Mucosa of rectum (tissue), 2 donors: ENCODE data around the gene OR2W3.
"Not testable (repeated sequence)": the region's sequence is repeated elsewhere in the genome, so short reads cannot be mapped to it uniquely, and the experiment has no call there.

Experiments used
- H3K27ac ChIP-seq, 2 donors: one replicate each; pipeline ENCODE4 v1.7.0; 2013; ENCODE audit warnings: inconsistent platforms in 2 of 2, low read depth in 2 of 2, low read length in 2 of 2
- H3K27me3 ChIP-seq, 2 donors: one replicate each; pipeline ENCODE4 v1.7.0; 2013; ENCODE audit warnings: low read length in 2 of 2; ENCODE audit not compliant: control insufficient read depth in 2 of 2, insufficient read depth in 2 of 2
- H3K36me3 ChIP-seq, 2 donors: one replicate each; pipeline ENCODE4 v1.7.0; 2013; ENCODE audit warnings: low read length in 2 of 2; ENCODE audit not compliant: control insufficient read depth in 2 of 2, insufficient read depth in 2 of 2
- H3K4me1 ChIP-seq, 2 donors: one replicate each; pipeline ENCODE4 v1.7.0; 2013; ENCODE audit warnings: low read length in 2 of 2, mild to moderate bottlenecking in 1 of 2; ENCODE audit not compliant: control insufficient read depth in 2 of 2, insufficient read depth in 2 of 2
- H3K4me3 ChIP-seq, 2 donors: one replicate each; pipeline ENCODE4 v1.7.0; 2013; ENCODE audit warnings: low read length in 2 of 2
- H3K9ac ChIP-seq, 2 donors: one replicate each; pipeline ENCODE4 v1.7.0; 2013; ENCODE audit warnings: low read length in 2 of 2, low read depth in 1 of 2, mild to moderate bottlenecking in 1 of 2
- H3K9me3 ChIP-seq, 2 donors: one replicate each; pipeline ENCODE4 v1.7.0; 2013; ENCODE audit warnings: low read length in 2 of 2; ENCODE audit not compliant: control insufficient read depth in 2 of 2
- donor health status: healthy.
- donor health status: Normal muscosa, but diverticular disease.

Gene OR2W3

DNA sequence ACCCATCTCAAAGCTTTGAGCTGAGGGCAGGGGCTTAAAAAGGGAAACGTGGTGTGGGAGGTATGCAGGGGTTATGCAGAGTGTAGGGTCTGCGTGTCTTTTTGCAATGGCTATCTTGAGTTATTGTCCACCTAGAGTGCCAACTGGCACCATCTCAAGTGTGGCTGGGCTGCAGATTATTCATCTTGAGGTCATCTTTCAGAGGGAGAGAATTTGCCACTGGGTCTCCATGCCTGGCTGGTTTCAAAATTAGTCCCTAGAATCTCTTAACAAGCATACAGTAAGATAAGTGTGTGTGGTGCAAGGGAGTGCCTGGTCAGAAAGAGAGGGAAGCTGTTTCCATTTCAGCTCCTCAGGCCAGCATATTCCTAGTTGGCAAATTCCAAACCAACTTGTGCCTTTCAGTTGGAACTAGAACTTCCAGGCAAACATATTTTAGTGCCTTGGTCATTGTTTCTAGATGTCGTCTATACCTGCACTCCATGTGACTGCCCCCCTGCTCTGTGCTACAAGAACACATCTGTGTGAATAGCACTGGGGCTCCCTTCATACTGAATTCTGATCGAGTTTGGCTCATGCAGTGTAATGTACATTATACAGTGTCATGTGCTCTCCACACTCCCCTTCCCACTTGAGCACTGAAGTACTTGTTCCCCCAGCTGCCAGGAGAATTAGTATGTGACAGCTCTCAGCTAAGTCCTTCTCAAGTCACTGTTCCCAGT, 19.7 kb downstream of the OR2W3 start:
- no peaks in the 10 kb centered on the region for H3K4me1 ChIP-seq
- H3K9ac ChIP-seq, result no peak overlapping the region
- H3K4me3 ChIP-seq, result no peak overlapping the region
- no peaks in the 10 kb centered on the region for H3K36me3 ChIP-seq
- no peaks in the 10 kb centered on the region for H3K27me3 ChIP-seq
- no peak overlapping the region for H3K27ac ChIP-seq
- H3K9me3 ChIP-seq, result peaks cover 0 to 2% of the 10 kb centered on the region in 2 donors

DNA sequence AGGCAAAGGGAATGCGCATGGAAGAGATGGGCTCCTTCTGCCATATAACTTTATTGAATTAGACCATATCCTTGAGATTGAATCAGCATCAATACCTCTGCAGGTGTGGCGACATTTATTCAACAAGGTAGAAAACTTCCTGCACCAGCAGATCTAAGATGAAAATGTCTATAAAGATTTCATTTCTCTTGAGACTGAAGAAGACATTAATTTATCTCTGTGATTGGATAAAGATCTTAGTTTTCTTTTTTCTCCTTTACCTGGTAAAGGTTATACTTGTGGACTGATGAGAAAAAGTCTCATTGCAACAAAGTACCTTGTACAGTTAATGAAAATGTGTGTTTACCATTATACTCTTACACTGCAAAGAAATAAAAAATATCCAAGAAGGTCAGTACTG, 24.6 kb downstream of the OR2W3 start, which contains the start of gene OR2T8:
Gene OR2T8 (plus strand): TSS at position 301 of the 400 bp plus-strand sequence. CDS start 766 bp downstream, outside the sequence.
- Histone ChIP-seq H3K4me1 (no peaks in the 10 kb centered on the region), H3K4me3 (no peak within 1 kb of the TSS), H3K9me3 (no peaks in the 10 kb centered on the region), H3K36me3 (no peaks in the 10 kb centered on the region), H3K27ac (no peak within 1 kb of the TSS), H3K9ac (no peak within 1 kb of the TSS), H3K27me3 (no peaks in the 10 kb centered on the region)

DNA sequence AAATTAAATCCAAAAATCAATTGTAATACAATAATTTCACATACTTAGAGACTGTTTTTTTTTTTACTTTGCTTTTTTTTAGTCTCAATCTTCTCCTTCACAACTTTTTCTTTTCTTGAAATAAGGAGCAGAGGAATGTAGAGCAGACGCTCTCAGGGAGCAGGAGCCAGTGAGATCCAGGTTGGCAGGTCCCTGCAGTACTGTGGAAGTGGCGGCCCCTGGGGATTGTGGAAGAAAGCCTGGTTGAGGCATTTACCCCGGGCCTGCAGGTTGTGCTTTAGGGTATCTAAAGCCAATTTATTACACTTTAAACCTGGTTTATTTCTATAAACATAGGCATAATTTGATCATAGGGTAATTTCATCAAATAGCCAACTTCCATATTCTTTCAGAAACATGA, 28.6 kb downstream of the OR2W3 start:
- H3K27me3 ChIP-seq, result no peaks in the 10 kb centered on the region
- H3K4me3 ChIP-seq, result no peak overlapping the region
- no peak overlapping the region for H3K27ac ChIP-seq
- no peaks in the 10 kb centered on the region for H3K36me3 ChIP-seq
- no peaks in the 10 kb centered on the region for H3K4me1 ChIP-seq
- H3K9me3 ChIP-seq, result no peaks in the 10 kb centered on the region
- no peak overlapping the region for H3K9ac ChIP-seq

DNA sequence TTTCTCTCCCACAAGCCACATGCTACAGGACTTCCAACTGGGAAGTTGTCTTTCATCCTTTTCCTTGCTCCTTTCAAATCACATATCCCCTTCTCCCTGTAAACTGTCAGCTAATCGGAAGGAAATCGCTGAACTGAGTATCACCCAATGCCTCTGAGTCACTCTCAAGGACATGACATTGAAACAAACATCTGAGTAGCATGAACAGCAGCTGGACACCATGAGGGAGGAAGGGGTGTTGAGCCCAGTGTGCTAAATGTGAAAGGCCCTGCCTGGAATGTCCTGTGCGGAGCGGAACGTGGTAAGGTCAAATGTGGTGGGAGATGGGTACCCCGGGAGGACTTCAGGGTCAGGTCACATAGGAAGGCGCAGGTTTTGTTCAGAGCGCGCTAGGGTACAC, 29.5 kb downstream of the OR2W3 start, which contains the start of gene OR2AJ1:
Gene OR2AJ1 (plus strand): TSS at position 22 of the 400 bp plus-strand sequence. CDS start 8,880 bp downstream, outside the sequence.
- H3K27ac ChIP-seq, result no peak within 1 kb of the TSS
- H3K4me3 ChIP-seq, result no peak within 1 kb of the TSS
- H3K4me1 ChIP-seq, result no peaks in the 10 kb centered on the region
- no peak within 1 kb of the TSS for H3K9ac ChIP-seq
- H3K27me3 ChIP-seq, result no peaks in the 10 kb centered on the region
- H3K9me3 ChIP-seq, result no peaks in the 10 kb centered on the region
- no peaks in the 10 kb centered on the region for H3K36me3 ChIP-seq

DNA sequence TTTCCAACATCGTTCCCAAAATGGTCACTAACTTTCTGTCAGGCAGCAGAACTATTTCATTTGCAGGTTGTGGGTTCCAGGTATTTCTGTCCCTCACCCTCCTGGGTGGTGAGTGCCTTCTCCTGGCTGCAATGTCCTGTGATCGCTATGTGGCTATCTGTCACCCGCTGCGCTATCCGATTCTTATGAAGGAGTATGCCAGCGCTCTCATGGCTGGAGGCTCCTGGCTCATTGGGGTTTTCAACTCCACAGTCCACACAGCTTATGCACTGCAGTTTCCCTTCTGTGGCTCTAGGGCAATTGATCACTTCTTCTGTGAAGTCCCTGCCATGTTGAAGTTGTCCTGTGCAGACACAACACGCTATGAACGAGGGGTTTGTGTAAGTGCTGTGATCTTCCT, 38.6 kb downstream of the OR2W3 start:
- Histone ChIP-seq H3K4me1 (no peaks in the 10 kb centered on the region), H3K27me3 (no peaks in the 10 kb centered on the region), H3K9me3 (peaks cover 3% of the 10 kb centered on the region in 2 donors), H3K27ac (no peak overlapping the region), H3K9ac (no peak overlapping the region), H3K4me3 (no peak overlapping the region), H3K36me3 (no peaks in the 10 kb centered on the region)

DNA sequence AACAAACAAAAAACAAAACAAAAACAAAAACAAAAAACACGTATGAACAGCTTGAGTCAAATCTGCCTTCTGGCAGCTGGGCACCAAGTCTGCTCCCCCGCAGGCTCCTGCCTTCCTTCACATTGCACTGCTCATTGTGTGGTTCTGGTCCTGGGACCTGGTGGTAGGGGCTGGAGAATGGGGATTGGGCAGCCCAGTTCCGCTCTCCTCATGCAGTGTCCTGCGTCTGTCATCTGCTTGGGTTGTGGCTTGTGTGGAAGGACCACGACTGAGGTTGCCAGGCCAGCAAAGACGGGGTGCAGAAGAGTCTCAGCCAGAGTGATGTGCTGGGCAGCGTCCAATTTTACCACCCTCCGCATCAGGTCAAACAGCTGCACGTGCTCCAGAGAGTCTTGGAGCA, 40.4 kb downstream of the OR2W3 start:
- Histone ChIP-seq H3K27me3 (no peaks in the 10 kb centered on the region), H3K27ac (no peak overlapping the region), H3K36me3 (no peaks in the 10 kb centered on the region), H3K9me3 (peaks cover 3% of the 10 kb centered on the region in 2 donors), H3K9ac (no peak overlapping the region), H3K4me1 (no peaks in the 10 kb centered on the region), H3K4me3 (no peak overlapping the region)

DNA sequence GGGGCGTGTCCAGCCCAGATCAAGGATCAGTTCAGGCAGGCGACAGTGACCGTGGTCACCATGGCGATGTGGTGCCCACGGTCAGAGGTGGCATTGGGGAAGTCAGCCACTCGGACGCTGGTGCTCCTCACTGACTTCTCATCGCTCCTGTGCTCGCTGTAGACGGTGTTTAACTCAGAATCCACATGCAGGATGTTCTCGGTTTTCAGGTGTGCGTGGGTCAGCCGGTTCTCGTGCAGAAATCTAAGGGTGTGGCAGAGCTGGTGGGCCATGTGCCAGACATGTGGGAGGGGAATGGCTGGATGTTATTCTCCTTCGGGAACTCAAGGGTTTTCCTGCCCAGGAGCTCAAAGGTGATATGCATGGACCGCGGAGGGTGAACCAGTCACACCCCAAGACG, 41.0 kb downstream of the OR2W3 start:
- no peaks in the 10 kb centered on the region for H3K36me3 ChIP-seq
- no peaks in the 10 kb centered on the region for H3K27me3 ChIP-seq
- no peak overlapping the region for H3K9ac ChIP-seq
- H3K4me1 ChIP-seq, result no peaks in the 10 kb centered on the region
- peaks cover 3% of the 10 kb centered on the region in 2 donors for H3K9me3 ChIP-seq
- no peak overlapping the region for H3K27ac ChIP-seq
- H3K4me3 ChIP-seq, result no peak overlapping the region

DNA sequence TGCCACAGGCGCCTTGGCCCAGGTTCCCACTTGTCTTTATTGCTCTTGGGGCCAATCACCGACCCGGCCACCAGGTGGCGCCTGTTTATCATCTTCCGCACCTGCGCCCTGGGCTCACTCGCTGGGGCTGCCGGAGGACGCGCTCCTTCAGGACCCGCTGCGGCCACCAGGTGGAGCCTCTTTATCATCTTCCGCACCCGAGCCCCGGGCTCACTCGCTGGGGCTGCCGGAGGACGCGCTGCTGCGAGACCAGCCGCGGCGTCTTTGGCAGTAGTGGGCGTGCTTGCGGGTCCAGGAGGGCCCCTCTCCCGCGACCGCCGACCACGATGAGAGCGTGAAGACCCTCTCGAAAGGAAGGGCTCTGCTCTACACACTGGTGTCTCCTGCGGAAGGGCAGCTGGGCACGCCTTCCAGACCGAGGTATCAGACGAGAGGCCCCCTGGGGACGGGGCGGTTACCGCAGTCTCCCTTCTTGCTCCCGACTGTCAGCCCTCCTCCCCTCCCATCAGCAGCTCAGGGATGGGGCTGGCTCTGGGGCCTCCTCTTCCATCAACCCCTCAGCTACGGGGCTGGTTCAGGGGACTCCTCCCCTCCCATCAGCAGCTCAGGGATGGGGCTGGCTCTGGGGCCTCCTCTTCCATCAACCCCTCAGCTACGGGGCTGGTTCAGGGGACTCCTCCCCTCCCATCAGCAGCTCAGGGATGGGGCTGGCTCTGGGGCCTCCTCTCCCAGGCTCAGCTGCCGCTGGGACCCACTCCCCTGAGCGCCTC, 41.8 kb downstream of the OR2W3 start:
- H3K27me3 ChIP-seq, H3K27ac ChIP-seq, H3K9ac ChIP-seq, H3K36me3 ChIP-seq, H3K9me3 ChIP-seq, H3K4me3 ChIP-seq, H3K4me1 ChIP-seq: not testable (repeated sequence)

DNA sequence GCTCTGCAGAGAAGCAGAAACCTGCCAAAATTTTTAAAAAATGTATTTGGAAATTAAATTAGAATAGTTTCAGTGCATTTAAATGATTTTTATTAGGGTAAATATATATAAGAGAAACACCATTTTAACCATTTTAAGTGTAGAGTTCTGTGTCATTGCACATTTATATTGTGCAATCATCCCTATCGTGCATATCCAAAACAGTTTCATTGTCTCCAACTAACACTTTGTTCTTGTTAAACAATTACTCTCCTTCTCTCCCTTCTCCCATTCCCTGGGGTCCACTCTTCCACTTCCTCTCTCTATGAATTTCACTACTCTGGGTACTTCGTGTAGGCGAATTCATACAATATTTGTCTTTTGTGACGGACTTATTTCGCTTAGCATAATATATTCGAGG, 47.2 kb downstream of the OR2W3 start:
- no peaks in the 10 kb centered on the region for H3K36me3 ChIP-seq
- no peaks in the 10 kb centered on the region for H3K4me1 ChIP-seq
- H3K9ac ChIP-seq, result no peak overlapping the region
- H3K27me3 ChIP-seq, result no peaks in the 10 kb centered on the region
- H3K4me3 ChIP-seq, result no peak overlapping the region
- H3K27ac ChIP-seq, result no peak overlapping the region
- no peaks in the 10 kb centered on the region for H3K9me3 ChIP-seq
